GM10248 (cell line): ENCODE data around the gene CELF4.

Source experiments
- CTCF ChIA-PET: fragments of 300-600 bp; sonication (Branson Sonifier 250); formaldehyde crosslinking; extraction: SDS; loops from one replicate; lab custom pipeline; 2021; ENCODE audit warnings: antibody characterized with exemption; lab: Yijun Ruan, JAX
- POLR2A ChIA-PET: fragments of 350-650 bp; sonication (Branson Sonifier 250); formaldehyde crosslinking; extraction: SDS; loops from one replicate; lab custom pipeline; 2020; ENCODE audit warnings: antibody characterized with exemption; lab: Yijun Ruan, JAX
- DNase-seq: peaks from one replicate; pipeline ENCODE4 v3.0.0; 2012; ENCODE audit errors: extremely low spot score
- CTCF ChIP-seq: IDR thresholded peaks from 2 replicates; pipeline ENCODE4 v1.5.1; 2012; ENCODE audit warnings: mild to moderate bottlenecking, low read depth; ENCODE audit errors: extremely low read depth, missing control alignments, control extremely low read depth

The CELF4 gene

GRCh38 chr18:37280701-37281393, 284.8 kb downstream of the CELF4 start:
- no peak for TF ChIP-seq CTCF
- no peak for DNase-seq
- ChIA-PET POLR2A (no interaction called here), CTCF (no interaction called here)

- no peak for DNase-seq
- no peak for TF ChIP-seq CTCF
- ChIA-PET POLR2A (no interaction called here), CTCF (no interaction called here)
These were observed 287.8 kb downstream of the CELF4 start for GRCh38 chr18:37277804-37278203.

DNA sequence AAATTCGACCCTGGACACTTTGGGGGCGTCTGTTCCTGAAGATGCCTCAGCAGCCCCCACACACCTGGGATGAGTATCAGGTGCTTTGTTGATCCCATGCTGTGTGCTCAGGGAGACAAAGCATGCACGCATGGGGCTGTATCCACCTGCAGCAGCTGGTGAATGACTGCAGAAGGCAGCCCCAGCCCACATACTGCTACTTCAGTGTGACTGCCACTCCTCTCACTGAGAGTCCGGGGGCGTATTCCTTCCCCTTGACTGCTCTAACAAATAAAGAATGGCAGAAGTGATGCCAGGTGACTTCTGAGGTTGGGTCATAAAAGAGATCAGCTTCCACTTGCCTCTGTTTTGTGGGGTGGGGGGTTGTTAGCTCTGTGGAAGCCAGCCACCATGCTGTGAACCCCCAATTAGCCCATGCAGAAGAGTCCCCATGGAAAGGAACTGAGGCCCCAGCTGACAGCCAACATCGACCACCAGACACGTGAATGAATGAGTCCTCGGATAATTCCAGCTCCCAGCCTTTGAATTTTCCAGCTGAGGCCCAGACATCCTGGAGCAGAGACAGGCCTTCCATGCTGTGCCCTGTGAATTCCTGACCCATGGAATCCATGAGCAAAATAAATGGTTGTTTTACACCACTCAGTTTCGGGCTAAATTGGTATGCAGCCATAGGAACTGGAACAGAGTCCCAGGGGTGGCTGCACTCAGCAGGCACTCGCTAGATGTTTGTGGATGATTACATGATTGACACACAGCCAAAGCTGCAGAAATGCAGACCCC, 289.3 kb downstream of the CELF4 start:
- no peak for DNase-seq
- CTCF ChIA-PET, result no interaction called here
- TF ChIP-seq CTCF, result no peak
- POLR2A ChIA-PET, result interaction anchor here (0.6 kb wide), 1 partner anchor 479 kb away, joined by 4 read pairs; no protein-coding TSS in a partner anchor

DNA sequence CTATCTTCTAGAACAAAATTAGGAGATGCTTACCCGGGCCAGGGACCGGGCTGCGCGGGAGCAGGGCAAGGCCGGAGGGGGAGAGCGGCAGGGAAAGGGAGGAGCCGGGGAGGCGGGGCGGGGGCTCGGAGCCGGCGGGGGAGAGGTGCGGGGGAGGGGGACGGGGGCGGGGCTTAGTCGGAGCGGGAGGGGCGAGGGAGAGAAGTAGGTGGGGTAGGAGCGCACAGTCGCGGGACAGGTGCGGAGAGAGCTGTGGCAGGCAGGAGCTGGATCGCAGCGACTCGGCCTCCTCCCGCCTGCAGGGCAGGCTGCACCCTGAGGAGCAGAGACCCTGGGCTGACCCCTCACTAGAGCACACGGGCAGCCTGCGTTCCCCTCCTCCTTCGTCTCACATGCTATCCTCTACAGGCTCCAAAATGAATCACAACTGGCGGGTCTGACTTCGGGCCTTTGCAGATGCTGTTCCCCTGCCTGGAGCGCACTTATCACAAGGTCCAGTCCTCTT, 290.3 kb downstream of the CELF4 start:
- POLR2A ChIA-PET, result no interaction called here

GRCh38 chr18:37274309-37275236, 291.0 kb downstream of the CELF4 start:
- ChIA-PET CTCF (no interaction called here), POLR2A (no interaction called here)
- DNase-seq, result no peak
- no peak for TF ChIP-seq CTCF

More for the DNA sequence above, 290.3 kb downstream of the CELF4 start:
- CTCF ChIA-PET, result no interaction called here
- no peak for TF ChIP-seq CTCF
- DNase-seq, result no peak

DNA sequence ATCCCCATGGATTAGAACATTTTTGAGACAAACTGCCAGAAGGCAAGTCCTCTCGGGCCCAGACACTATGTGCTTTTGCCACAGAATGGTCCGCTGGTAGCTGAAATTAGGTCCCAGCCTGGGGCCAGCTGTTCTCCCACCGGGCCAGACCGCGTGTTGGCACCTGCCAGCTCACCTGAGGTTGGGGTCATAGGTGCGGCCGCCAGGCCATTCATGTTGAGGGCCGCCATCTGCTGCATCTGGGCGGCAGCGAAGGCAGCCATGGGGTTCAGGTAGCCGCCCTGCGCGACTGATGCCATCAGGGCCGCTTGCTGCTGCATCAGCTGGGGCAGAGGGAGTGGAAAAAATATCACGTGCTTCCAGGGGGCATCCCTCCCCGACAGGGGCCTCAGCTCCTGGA, 292.8 kb downstream of the CELF4 start:
- TF ChIP-seq CTCF, result no peak
- no peak for DNase-seq
- POLR2A ChIA-PET, result no interaction called here

More for the DNA sequence above, 292.8 kb downstream of the CELF4 start:
- CTCF ChIA-PET, result no interaction called here
